Calu3 (cell line): ENCODE results near the gene ARFIP1. TPM values are rescaled to one million over a fixed set of nuclear protein-coding genes. Genes with fewer than 3 reads are reported as not detected.
"Not testable (repeated sequence)": the region's sequence is repeated elsewhere in the genome, so short reads cannot be mapped to it uniquely, and the experiment has no call there.

Source experiments
- BruUV-seq: library from RNA; stranded (reverse); fragments of 400-500 nt; replicated peaks from 2 replicates; lab custom pipeline; 2021; lab: Mats Ljungman, UMichigan
- CTCF ChIA-PET: fragments of 300-600 bp; sonication (Branson Sonifier 250); formaldehyde crosslinking; loops from one replicate; lab custom pipeline; 2022; ENCODE audit warnings: antibody characterized with exemption; lab: Charles Lee
- DNase-seq: peaks from one replicate; pipeline ENCODE4 v3.0.0; 2022
- H3K27ac Mint-ChIP-seq: one replicate; pipeline ENCODE4 v1.8.0; 2022; ENCODE audit warnings: mixed read lengths; ENCODE audit not compliant: unreplicated experiment
- H3K27me3 Mint-ChIP-seq: one replicate; pipeline ENCODE4 v1.8.0; 2022; ENCODE audit warnings: mixed read lengths; ENCODE audit not compliant: unreplicated experiment
- H3K36me3 Mint-ChIP-seq: one replicate; pipeline ENCODE4 v1.8.0; 2022; ENCODE audit warnings: mild to moderate bottlenecking, moderate library complexity, mixed read lengths; ENCODE audit not compliant: insufficient read depth, unreplicated experiment
- H3K4me1 Mint-ChIP-seq: one replicate; pipeline ENCODE4 v1.8.0; 2022; ENCODE audit warnings: mild to moderate bottlenecking, low read depth, mixed read lengths; ENCODE audit not compliant: unreplicated experiment
- H3K4me3 Mint-ChIP-seq: one replicate; pipeline ENCODE4 v1.8.0; 2022; ENCODE audit warnings: mild to moderate bottlenecking, low read depth, moderate library complexity, mixed read lengths; ENCODE audit not compliant: unreplicated experiment
- H3K9me3 Mint-ChIP-seq: one replicate; pipeline ENCODE4 v1.8.0; 2022; ENCODE audit warnings: low read depth, mixed read lengths; ENCODE audit not compliant: unreplicated experiment
- CTCF ChIP-seq: fragments of 200-600 bp; IDR thresholded peaks from one replicate; pipeline ENCODE4 v1.8.0; 2022; ENCODE audit warnings: antibody characterized with exemption; ENCODE audit not compliant: unreplicated experiment
- intact Hi-C: fragments of 100-400 bp; cut with micrococcal nuclease; formaldehyde crosslinking; loops from one replicate; pipeline ENCODE4 v1.10.0; 2022; ENCODE audit not compliant: unreplicated experiment
- total RNA-seq: library from RNA; stranded (reverse); gene quantifications from 2 replicates; pipeline ENCODE4 v1.2.3, GENCODE V29; 2022

Gene ARFIP1
- total RNA-seq, 1 experiment from 2014 or later, result 35.5 TPM

GRCh38 chr4:152894673-152895072 lies 114.9 kb downstream of the ARFIP1 start:
- BruUV-seq, result no TSS peak
- intact Hi-C loops, result no loop called here
- H3K4me1 Mint-ChIP-seq, result peaks cover 9% of the 10 kb centered on the region
- no peaks in the 10 kb centered on the region for H3K9me3 Mint-ChIP-seq
- CTCF ChIA-PET, result no interaction called here
- DNase-seq, result no peak
- no peaks in the 10 kb centered on the region for H3K27me3 Mint-ChIP-seq
- H3K36me3 Mint-ChIP-seq, result peaks cover 25% of the 10 kb centered on the region
- no peak overlapping the region for H3K27ac Mint-ChIP-seq
- TF ChIP-seq CTCF, result no peak
- H3K4me3 Mint-ChIP-seq, result no peak overlapping the region

GRCh38 chr4:152896811-152897210 lies 117.1 kb downstream of the ARFIP1 start:
- BruUV-seq, result no TSS peak
- CTCF ChIA-PET, result no interaction called here
- no peak for TF ChIP-seq CTCF
- intact Hi-C loops, result no loop called here
- Mint-ChIP-seq H3K27ac (no peak overlapping the region), H3K9me3 (no peaks in the 10 kb centered on the region), H3K36me3 (peaks cover 17% of the 10 kb centered on the region), H3K27me3 (no peaks in the 10 kb centered on the region), H3K4me3 (no peak overlapping the region), H3K4me1 (peaks cover 9% of the 10 kb centered on the region)
- no peak for DNase-seq

GRCh38 chr4:152898133-152898532 lies 118.4 kb downstream of the ARFIP1 start:
- DNase-seq, BruUV-seq, intact Hi-C loops, H3K27ac Mint-ChIP-seq, H3K4me1 Mint-ChIP-seq, H3K27me3 Mint-ChIP-seq, H3K4me3 Mint-ChIP-seq, H3K9me3 Mint-ChIP-seq, CTCF ChIA-PET: not testable (repeated sequence)
- H3K36me3 Mint-ChIP-seq, result peaks cover 12% of the 10 kb centered on the region

GRCh38 chr4:152898606-152899005 lies 118.9 kb downstream of the ARFIP1 start:
- Mint-ChIP-seq H3K27me3 (no peaks in the 10 kb centered on the region), H3K4me1 (peaks cover 9% of the 10 kb centered on the region), H3K4me3 (no peak overlapping the region), H3K27ac (no peak overlapping the region), H3K9me3 (no peaks in the 10 kb centered on the region), H3K36me3 (peaks cover 12% of the 10 kb centered on the region)
- CTCF ChIA-PET, result no interaction called here
- DNase-seq, result no peak
- BruUV-seq, result no TSS peak
- no peak for TF ChIP-seq CTCF
- intact Hi-C loops, result no loop called here

GRCh38 chr4:152900395-152900794 lies 120.6 kb downstream of the ARFIP1 start:
- H3K4me3 Mint-ChIP-seq, result no peak overlapping the region
- H3K36me3 Mint-ChIP-seq, result peaks cover 10% of the 10 kb centered on the region
- TF ChIP-seq CTCF, result no peak
- no peaks in the 10 kb centered on the region for H3K9me3 Mint-ChIP-seq
- no peak for DNase-seq
- no peaks in the 10 kb centered on the region for H3K27me3 Mint-ChIP-seq
- intact Hi-C loops, result no loop called here
- CTCF ChIA-PET, result no interaction called here
- H3K27ac Mint-ChIP-seq, result no peak overlapping the region
- BruUV-seq, result no TSS peak
- no peaks in the 10 kb centered on the region for H3K4me1 Mint-ChIP-seq
